CD4-positive, CD25-positive, alpha-beta regulatory T cell (primary cell): ENCODE data around the gene CPVL. TPM values are rescaled to one million over a fixed set of nuclear protein-coding genes. Genes with fewer than 3 reads are reported as not detected.

Experiments used
- ATAC-seq, 2 donors: fragments of 150-1000 bp; cut with Tn5 transposase; one replicate each; pipeline ENCODE4 v1.10.0; 2021; ENCODE audit warnings: low read depth in 2 of 2, moderate number of reproducible peaks in 2 of 2, moderate library complexity in 1 of 2
- DNase-seq, 3 donors: peaks; one replicate each; pipeline versions ENCODE4 v3.0.0 to v3.0.0-alpha.2; 2012 to 2022; ENCODE audit warnings: mixed read lengths in 1 of 3
- H3K27ac ChIP-seq: one replicate; pipeline ENCODE4 v1.7.0; 2013; ENCODE audit warnings: mild to moderate bottlenecking, low read length; ENCODE audit not compliant: insufficient read depth, poor library complexity, severe bottlenecking
- H3K27me3 ChIP-seq: one replicate; pipeline ENCODE4 v1.7.0; 2013; ENCODE audit warnings: low read length; ENCODE audit not compliant: control insufficient read depth, insufficient read depth
- H3K36me3 ChIP-seq: one replicate; pipeline ENCODE4 v1.7.0; 2013; ENCODE audit warnings: mild to moderate bottlenecking, low read length, moderate library complexity; ENCODE audit not compliant: control insufficient read depth, insufficient read depth
- H3K4me1 ChIP-seq: 2 replicates; pipeline ENCODE4 v1.7.0; 2013; ENCODE audit warnings: mild to moderate bottlenecking, low read length; ENCODE audit not compliant: insufficient read depth, control insufficient read depth, poor library complexity, severe bottlenecking
- H3K4me3 ChIP-seq: one replicate; pipeline ENCODE4 v1.7.0; 2013; ENCODE audit warnings: low read depth, mild to moderate bottlenecking, low read length, moderate library complexity
- H3K9me3 ChIP-seq, 2 experiments: 1 replicate in 1 of 2; 2 replicates in 1 of 2; pipeline ENCODE4 v1.7.0; 2013; ENCODE audit warnings: low read length in 2 of 2, mild to moderate bottlenecking in 1 of 2, moderate library complexity in 1 of 2; ENCODE audit not compliant: control insufficient read depth in 2 of 2
- H3K27ac Mint-ChIP-seq, 3 donors: one replicate each; pipeline ENCODE4 v1.8.0; 2020 to 2022; ENCODE audit warnings: mild to moderate bottlenecking in 3 of 3, mixed read lengths in 3 of 3, moderate library complexity in 2 of 3
- H3K27me3 Mint-ChIP-seq: one replicate; pipeline ENCODE4 v1.8.0; 2022; ENCODE audit warnings: mild to moderate bottlenecking, mixed read lengths
- H3K36me3 Mint-ChIP-seq: one replicate; pipeline ENCODE4 v1.8.0; 2020; ENCODE audit warnings: mixed read lengths
- H3K4me1 Mint-ChIP-seq, 4 donors: one replicate each; pipeline ENCODE4 v1.8.0; 2020 to 2022; ENCODE audit warnings: mixed read lengths in 4 of 4, mild to moderate bottlenecking in 1 of 4
- H3K4me3 Mint-ChIP-seq, 4 donors: one replicate each; pipeline ENCODE4 v1.8.0; 2020 to 2022; ENCODE audit warnings: mild to moderate bottlenecking in 4 of 4, mixed read lengths in 4 of 4, moderate library complexity in 3 of 4
- H3K9me3 Mint-ChIP-seq, 7 donors: one replicate each; pipeline ENCODE4 v1.8.0; 2020 to 2022; ENCODE audit warnings: mixed read lengths in 7 of 7, mild to moderate bottlenecking in 3 of 7, moderate library complexity in 2 of 7
- polyA plus RNA-seq, 4 donors: library from polyadenylated mRNA; unstranded; fragments of 300-500 nt; fragmentation: Illumina TruSeq; gene quantifications; one replicate each; pipeline ENCODE4 v1.2.3, GENCODE V29; 2021
- total RNA-seq: library from RNA; stranded (reverse); gene quantifications from one replicate; pipeline ENCODE4 v1.2.3, GENCODE V29; 2022

CPVL gene
- total and polyA plus RNA-seq, 5 donors from 2014 or later: 0.15 to 1.3 (median 0.77) TPM; not detected in 1

GRCh38 chr7:28957064-28957750 is 189.1 kb downstream of the CPVL start:
- Histone ChIP-seq H3K27ac (no peak overlapping the region), H3K9me3 (no peaks in the 10 kb centered on the region), H3K27me3 (peaks cover 10% of the 10 kb centered on the region), H3K36me3 (no peaks in the 10 kb centered on the region), H3K4me1 (peaks cover 9% of the 10 kb centered on the region), H3K4me3 (no peak overlapping the region)
- H3K27ac Mint-ChIP-seq: no peak overlapping the region
- H3K9me3 Mint-ChIP-seq: no peaks in the 10 kb centered on the region
- peak overlapping the region in 2 of 4 donors; percentile 19 to 47 for H3K4me3 Mint-ChIP-seq
- ATAC-seq (no peak), DNase-seq (peak in 1 of 3 donors; percentile 13)
- no peaks in the 10 kb centered on the region for H3K36me3 Mint-ChIP-seq
- peaks cover 0 to 11% (median 0%) of the 10 kb centered on the region in 4 donors for H3K4me1 Mint-ChIP-seq
- peaks cover 62% of the 10 kb centered on the region for H3K27me3 Mint-ChIP-seq

- ATAC-seq (no peak), DNase-seq (peak in 1 of 3 donors; percentile 13)
- H3K9me3 Mint-ChIP-seq: peaks cover 0 to 2% (median 0%) of the 10 kb centered on the region in 7 donors
- H3K4me1 Mint-ChIP-seq: peaks cover 0 to 11% (median 0%) of the 10 kb centered on the region in 4 donors
- H3K27me3 Mint-ChIP-seq: peaks cover 66% of the 10 kb centered on the region
- no peak overlapping the region for H3K4me3 Mint-ChIP-seq
- peaks cover 9% of the 10 kb centered on the region for H3K4me1 ChIP-seq
- H3K9me3 ChIP-seq: no peaks in the 10 kb centered on the region
- no peak overlapping the region for H3K27ac ChIP-seq
- no peak overlapping the region for H3K27ac Mint-ChIP-seq
- peaks cover 10% of the 10 kb centered on the region for H3K27me3 ChIP-seq
- H3K36me3 ChIP-seq: no peaks in the 10 kb centered on the region
- no peaks in the 10 kb centered on the region for H3K36me3 Mint-ChIP-seq
- H3K4me3 ChIP-seq: no peak overlapping the region
Observed at GRCh38 chr7:28956608-28957063, 189.7 kb downstream of the CPVL start.

GRCh38 chr7:28955718-28956607 is 190.4 kb downstream of the CPVL start:
- DNase-seq (peak in 1 of 3 donors; percentile 18), ATAC-seq (no peak)
- Histone ChIP-seq H3K36me3 (no peaks in the 10 kb centered on the region), H3K4me3 (no peak overlapping the region), H3K9me3 (no peaks in the 10 kb centered on the region), H3K4me1 (peaks cover 9% of the 10 kb centered on the region), H3K27me3 (peaks cover 10% of the 10 kb centered on the region), H3K27ac (no peak overlapping the region)
- peaks cover 67% of the 10 kb centered on the region for H3K27me3 Mint-ChIP-seq
- H3K36me3 Mint-ChIP-seq: no peaks in the 10 kb centered on the region
- H3K9me3 Mint-ChIP-seq: peaks cover 0 to 2% (median 0%) of the 10 kb centered on the region in 7 donors
- no peak overlapping the region for H3K27ac Mint-ChIP-seq
- peaks cover 0 to 11% (median 0%) of the 10 kb centered on the region in 4 donors for H3K4me1 Mint-ChIP-seq
- no peak overlapping the region for H3K4me3 Mint-ChIP-seq

GRCh38 chr7:28955356-28955717 is 191.0 kb downstream of the CPVL start:
- Mint-ChIP-seq H3K27ac (no peak overlapping the region), H3K9me3 (peaks cover 0 to 2% (median 0%) of the 10 kb centered on the region in 7 donors), H3K4me3 (no peak overlapping the region), H3K4me1 (peaks cover 0 to 11% (median 0%) of the 10 kb centered on the region in 4 donors), H3K36me3 (no peaks in the 10 kb centered on the region), H3K27me3 (peaks cover 62% of the 10 kb centered on the region)
- no peak for DNase-seq
- Histone ChIP-seq H3K4me3 (no peak overlapping the region), H3K27me3 (peaks cover 10% of the 10 kb centered on the region), H3K4me1 (peaks cover 9% of the 10 kb centered on the region), H3K9me3 (no peaks in the 10 kb centered on the region), H3K27ac (no peak overlapping the region), H3K36me3 (no peaks in the 10 kb centered on the region)
- no peak for ATAC-seq

GRCh38 chr7:28954946-28955345 is 191.4 kb downstream of the CPVL start:
- Histone ChIP-seq H3K27ac (no peak overlapping the region), H3K27me3 (peaks cover 10% of the 10 kb centered on the region), H3K4me3 (no peak overlapping the region), H3K4me1 (peaks cover 9% of the 10 kb centered on the region), H3K36me3 (no peaks in the 10 kb centered on the region), H3K9me3 (no peaks in the 10 kb centered on the region)
- ATAC-seq: no peak
- H3K27me3 Mint-ChIP-seq: peaks cover 58% of the 10 kb centered on the region
- DNase-seq: no peak
- no peak overlapping the region for H3K4me3 Mint-ChIP-seq
- H3K36me3 Mint-ChIP-seq: no peaks in the 10 kb centered on the region
- H3K4me1 Mint-ChIP-seq: peaks cover 0 to 11% (median 0%) of the 10 kb centered on the region in 4 donors
- H3K27ac Mint-ChIP-seq: no peak overlapping the region
- H3K9me3 Mint-ChIP-seq: peaks cover 0 to 2% (median 0%) of the 10 kb centered on the region in 7 donors

GRCh38 chr7:28954471-28954870 is 191.9 kb downstream of the CPVL start:
- Mint-ChIP-seq H3K9me3 (peaks cover 0 to 2% (median 0%) of the 10 kb centered on the region in 7 donors), H3K36me3 (no peaks in the 10 kb centered on the region), H3K27ac (no peak overlapping the region), H3K27me3 (peaks cover 53% of the 10 kb centered on the region), H3K4me1 (peaks cover 0 to 11% (median 0%) of the 10 kb centered on the region in 4 donors), H3K4me3 (no peak overlapping the region)
- ATAC-seq (no peak), DNase-seq (no peak)
- H3K36me3 ChIP-seq: no peaks in the 10 kb centered on the region
- H3K4me1 ChIP-seq: peaks cover 9% of the 10 kb centered on the region
- H3K27me3 ChIP-seq: peaks cover 10% of the 10 kb centered on the region
- H3K4me3 ChIP-seq: no peak overlapping the region
- H3K9me3 ChIP-seq: no peaks in the 10 kb centered on the region
- H3K27ac ChIP-seq: no peak overlapping the region

GRCh38 chr7:28953633-28954032 is 192.7 kb downstream of the CPVL start:
- no peak overlapping the region for H3K4me3 Mint-ChIP-seq
- H3K9me3 ChIP-seq: no peaks in the 10 kb centered on the region
- H3K36me3 Mint-ChIP-seq: no peaks in the 10 kb centered on the region
- H3K36me3 ChIP-seq: no peaks in the 10 kb centered on the region
- no peak overlapping the region for H3K4me3 ChIP-seq
- peaks cover 9% of the 10 kb centered on the region for H3K4me1 ChIP-seq
- H3K4me1 Mint-ChIP-seq: peaks cover 0 to 6% (median 0%) of the 10 kb centered on the region in 4 donors
- H3K27me3 ChIP-seq: peaks cover 5% of the 10 kb centered on the region
- peaks cover 45% of the 10 kb centered on the region for H3K27me3 Mint-ChIP-seq
- H3K27ac Mint-ChIP-seq: no peak overlapping the region
- no peak for DNase-seq
- H3K27ac ChIP-seq: no peak overlapping the region
- H3K9me3 Mint-ChIP-seq: peaks cover 0 to 2% (median 0%) of the 10 kb centered on the region in 7 donors
- ATAC-seq: no peak
